HG03565 (cell line): ENCODE measurements around the gene DCP1A.

Experiments used
- ATAC-seq: cut with Tn5 transposase; IDR thresholded peaks from one replicate; pipeline ENCODE4 v1.9.1; 2021; ENCODE audit warnings: mild to moderate bottlenecking, moderate library complexity; ENCODE audit not compliant: unreplicated experiment

Gene DCP1A

GRCh38 chr3:53248161-53248560 lies 99.2 kb downstream of the DCP1A start:
- ATAC-seq = no peak

GRCh38 chr3:53247619-53248018 lies 99.7 kb downstream of the DCP1A start:
- ATAC-seq = no peak

- ATAC-seq = no peak
These were observed 103.1 kb downstream of the DCP1A start for GRCh38 chr3:53244271-53244670.

GRCh38 chr3:53243785-53244184 lies 103.6 kb downstream of the DCP1A start:
- no peak for ATAC-seq

- no peak for ATAC-seq
These were observed 104.2 kb downstream of the DCP1A start for GRCh38 chr3:53243165-53243564.

- no peak for ATAC-seq
These were observed 104.7 kb downstream of the DCP1A start for GRCh38 chr3:53242642-53243041.

- no peak for ATAC-seq
These were observed 105.2 kb downstream of the DCP1A start for GRCh38 chr3:53242155-53242554.

GRCh38 chr3:53240989-53241972 lies 106.1 kb downstream of the DCP1A start:
- no peak for ATAC-seq

GRCh38 chr3:53239800-53240199 lies 107.5 kb downstream of the DCP1A start:
- ATAC-seq = no peak

- ATAC-seq = no peak
These were observed 108.5 kb downstream of the DCP1A start for GRCh38 chr3:53238886-53239285.

- ATAC-seq = no peak
These were observed 109.1 kb downstream of the DCP1A start for GRCh38 chr3:53238051-53238850.

GRCh38 chr3:53236112-53236841 lies 111.1 kb downstream of the DCP1A start:
- no peak for ATAC-seq

- no peak for ATAC-seq
These were observed 111.8 kb downstream of the DCP1A start for GRCh38 chr3:53235545-53235944.

- ATAC-seq = no peak
These were observed 112.5 kb downstream of the DCP1A start for GRCh38 chr3:53234841-53235232.

- no peak for ATAC-seq
These were observed 113.1 kb downstream of the DCP1A start for GRCh38 chr3:53234130-53234840.
